Activated CD4-positive, alpha-beta memory T cell treated with anti-CD3 and anti-CD28 coated beads for 36 hours (primary cell): ENCODE data around the gene AIRE. TPM values are rescaled to one million over a fixed set of nuclear protein-coding genes. Genes with fewer than 3 reads are reported as not detected.

ENCODE experiments used
- CTCF ChIA-PET: fragments of 350-600 bp; sonication (Branson Sonifier 250); formaldehyde crosslinking; loops from one replicate; lab custom pipeline; 2021; ENCODE audit warnings: antibody characterized with exemption, inconsistent platforms; lab: Charles Lee
- POLR2A ChIA-PET: fragments of 350-600 bp; sonication (Branson Sonifier 250); formaldehyde crosslinking; loops from one replicate; lab custom pipeline; 2021; ENCODE audit warnings: antibody characterized with exemption; lab: Charles Lee
- DNase-seq: peaks from one replicate; pipeline ENCODE4 v3.0.0-alpha.2; 2020
- H3K27ac Mint-ChIP-seq: one replicate; pipeline ENCODE4 v1.8.0; 2021; ENCODE audit warnings: mixed read lengths
- H3K27me3 Mint-ChIP-seq: one replicate; pipeline ENCODE4 v1.8.0; 2021; ENCODE audit warnings: mixed read lengths
- H3K36me3 Mint-ChIP-seq: one replicate; pipeline ENCODE4 v1.8.0; 2021; ENCODE audit warnings: mixed read lengths
- H3K4me1 Mint-ChIP-seq: one replicate; pipeline ENCODE4 v1.8.0; 2021; ENCODE audit warnings: low read depth, mixed read lengths
- H3K4me3 Mint-ChIP-seq: one replicate; pipeline ENCODE4 v1.8.0; 2021; ENCODE audit warnings: mild to moderate bottlenecking, mixed read lengths
- H3K9me3 Mint-ChIP-seq: one replicate; pipeline ENCODE4 v1.8.0; 2021; ENCODE audit warnings: mixed read lengths
- intact Hi-C: fragments of 100-400 bp; cut with micrococcal nuclease; formaldehyde crosslinking; loops from one replicate; pipeline ENCODE4 v1.15.1; 2023
- total RNA-seq, 2 experiments: library from RNA; stranded (reverse); gene quantifications; one replicate each; pipeline ENCODE4 v1.2.3, GENCODE V29; 2021

Gene AIRE
- total RNA-seq, 2 experiments from 2014 or later = not detected

DNA sequence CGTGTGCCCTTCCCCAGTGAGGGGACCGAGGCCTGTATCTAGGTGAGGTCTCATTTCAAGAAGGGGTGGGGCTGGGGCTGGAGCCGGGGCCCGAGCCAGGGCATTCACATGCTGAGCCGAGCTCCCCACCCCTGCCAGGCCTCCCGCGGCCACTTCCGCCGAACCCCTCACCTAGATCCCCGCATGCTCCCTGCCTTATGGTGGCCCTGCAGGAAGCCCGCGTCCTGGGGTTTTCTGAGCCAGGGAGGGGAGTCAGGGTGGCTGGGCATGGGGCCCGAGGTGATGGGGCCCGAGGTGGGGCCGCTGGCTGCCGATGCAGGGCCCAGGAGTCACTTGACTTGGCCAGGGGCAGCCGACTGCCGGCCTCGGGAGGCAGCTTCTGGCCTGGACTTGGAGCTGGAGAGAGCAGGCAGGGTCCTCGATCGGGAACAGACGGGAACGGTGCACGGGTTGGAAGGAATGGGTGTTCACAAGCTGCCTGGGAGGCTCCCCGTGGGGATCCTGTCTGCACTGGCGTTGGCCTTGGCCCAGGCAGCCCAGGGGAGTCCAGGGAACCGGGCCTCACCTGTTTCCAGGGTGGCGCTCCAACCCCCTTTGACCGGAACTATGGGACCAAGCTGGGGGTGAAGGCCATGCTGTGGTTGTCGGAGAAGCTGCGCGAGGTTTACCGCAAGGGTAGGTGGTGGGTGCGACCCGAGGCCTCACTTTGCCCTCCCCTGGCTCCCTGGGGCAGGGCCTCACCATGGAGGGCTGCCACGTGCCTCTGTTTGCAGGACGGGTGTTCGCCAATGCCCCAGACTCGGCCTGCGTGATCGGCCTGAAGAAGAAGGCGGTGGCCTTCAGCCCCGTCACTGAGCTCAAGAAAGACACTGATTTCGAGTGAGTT, 40.0 kb downstream of the AIRE start:
- ChIA-PET POLR2A (no interaction called here), CTCF (no interaction called here)
- no peaks in the 10 kb centered on the region for H3K4me1 Mint-ChIP-seq
- no peaks in the 10 kb centered on the region for H3K9me3 Mint-ChIP-seq
- H3K27ac Mint-ChIP-seq = no peak overlapping the region
- DNase-seq = no peak
- intact Hi-C loops = loop anchor here (2.0 kb wide), 1 partner anchor 23 kb away; no protein-coding TSS in a partner anchor
- peaks cover 3% of the 10 kb centered on the region for H3K36me3 Mint-ChIP-seq
- no peaks in the 10 kb centered on the region for H3K27me3 Mint-ChIP-seq
- H3K4me3 Mint-ChIP-seq = no peak overlapping the region

DNA sequence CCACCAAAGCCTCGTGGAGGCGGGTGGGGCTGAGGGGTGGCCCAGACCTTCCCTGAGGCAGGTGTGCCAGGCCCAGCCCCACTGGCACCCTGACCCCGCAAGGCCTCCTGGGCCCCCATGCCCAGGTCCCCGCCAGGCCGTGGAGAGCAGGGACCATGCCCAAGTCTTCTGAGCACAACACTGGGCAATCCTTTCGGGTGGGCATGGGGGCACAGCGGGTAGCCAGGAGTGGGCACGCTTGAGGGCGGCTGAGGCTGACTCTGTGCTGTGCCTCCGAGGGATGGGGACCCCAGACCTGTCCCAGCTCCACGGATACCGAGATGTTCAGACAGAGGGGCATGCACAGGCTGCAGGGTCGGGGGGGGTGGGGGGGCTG, 40.6 kb downstream of the AIRE start:
- Mint-ChIP-seq H3K4me3 (no peak overlapping the region), H3K9me3 (no peaks in the 10 kb centered on the region), H3K36me3 (peaks cover 3% of the 10 kb centered on the region), H3K27ac (no peak overlapping the region), H3K27me3 (no peaks in the 10 kb centered on the region), H3K4me1 (no peaks in the 10 kb centered on the region)
- POLR2A ChIA-PET = no interaction called here
- CTCF ChIA-PET = no interaction called here
- no peak for DNase-seq
- intact Hi-C loops = loop anchor here (2.0 kb wide), 1 partner anchor 23 kb away; no protein-coding TSS in a partner anchor

DNA sequence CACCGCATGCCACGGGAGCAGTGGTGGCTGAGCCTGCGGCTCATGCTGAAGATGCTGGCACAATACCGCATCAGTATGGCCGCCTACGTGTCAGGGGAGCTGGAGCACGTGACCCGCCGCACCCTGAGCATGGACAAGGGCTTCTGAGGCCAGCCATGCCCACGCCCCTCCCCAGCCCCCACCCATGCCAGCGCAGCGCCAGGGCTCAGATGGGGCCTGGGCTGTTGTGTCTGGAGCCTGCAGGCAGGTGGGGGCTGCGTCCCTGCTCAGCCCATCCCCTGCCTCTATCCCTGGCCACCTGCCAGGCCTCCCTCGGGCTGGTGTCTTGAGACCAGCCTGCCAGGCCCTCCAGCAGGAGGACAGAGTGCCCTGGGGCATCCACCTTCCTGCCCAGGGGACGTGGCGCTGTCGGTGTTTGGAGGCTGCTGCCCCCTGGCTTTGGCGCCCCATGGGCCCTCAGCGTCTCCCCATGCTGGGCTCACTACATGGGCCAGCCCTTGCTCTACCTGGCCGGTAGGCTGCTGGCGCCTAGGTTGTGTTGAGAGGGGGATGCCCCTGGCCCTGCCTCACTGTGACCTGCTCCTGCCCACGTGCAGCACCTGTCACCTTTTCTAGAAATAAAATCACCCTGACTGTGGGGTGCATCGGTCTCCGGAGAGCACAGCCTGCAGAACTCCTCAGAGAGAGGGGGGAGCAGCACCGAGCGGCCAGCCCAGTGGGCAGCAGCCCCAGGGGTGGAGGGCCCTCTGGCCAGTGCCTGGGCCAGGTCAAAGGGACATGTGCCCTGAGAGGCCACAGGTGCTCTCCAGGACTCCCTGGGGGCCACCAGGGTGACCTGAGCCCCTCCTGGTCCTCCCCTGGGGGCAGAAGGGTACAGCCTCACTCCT, 41.3 kb downstream of the AIRE start:
- Mint-ChIP-seq H3K4me3 (no peak overlapping the region), H3K9me3 (no peaks in the 10 kb centered on the region), H3K36me3 (peaks cover 3% of the 10 kb centered on the region), H3K27ac (no peak overlapping the region), H3K27me3 (no peaks in the 10 kb centered on the region), H3K4me1 (no peaks in the 10 kb centered on the region)
- ChIA-PET CTCF (no interaction called here), POLR2A (no interaction called here)
- no peak for DNase-seq
- intact Hi-C loops = loop anchor here (2.0 kb wide), 1 partner anchor 22 kb away; no protein-coding TSS in a partner anchor

DNA sequence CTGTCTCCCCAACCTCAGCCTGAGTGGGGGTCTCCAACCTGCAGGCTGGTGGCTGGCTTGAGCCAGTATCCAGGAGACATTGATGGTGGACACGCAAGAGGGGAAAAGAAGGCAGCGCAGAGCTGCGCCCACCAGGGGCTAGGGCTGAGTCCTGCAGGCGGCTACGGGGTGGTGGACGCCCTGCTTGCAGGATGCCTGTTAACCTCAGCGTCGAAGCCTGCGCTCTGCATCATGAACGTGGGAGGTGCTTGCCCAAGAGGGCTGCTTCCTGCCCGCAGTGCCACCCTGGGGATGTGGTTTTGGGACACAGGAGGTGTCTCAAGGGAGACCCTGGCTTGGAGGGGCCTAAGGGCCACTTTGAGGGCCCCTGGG, 41.9 kb downstream of the AIRE start:
- Mint-ChIP-seq H3K27me3 (no peaks in the 10 kb centered on the region), H3K9me3 (no peaks in the 10 kb centered on the region), H3K27ac (no peak overlapping the region), H3K36me3 (peaks cover 3% of the 10 kb centered on the region), H3K4me1 (no peaks in the 10 kb centered on the region), H3K4me3 (no peak overlapping the region)
- DNase-seq = no peak
- POLR2A ChIA-PET = no interaction called here
- intact Hi-C loops = loop anchor here (2.0 kb wide), 1 partner anchor 21 kb away; no protein-coding TSS in a partner anchor
- CTCF ChIA-PET = no interaction called here

DNA sequence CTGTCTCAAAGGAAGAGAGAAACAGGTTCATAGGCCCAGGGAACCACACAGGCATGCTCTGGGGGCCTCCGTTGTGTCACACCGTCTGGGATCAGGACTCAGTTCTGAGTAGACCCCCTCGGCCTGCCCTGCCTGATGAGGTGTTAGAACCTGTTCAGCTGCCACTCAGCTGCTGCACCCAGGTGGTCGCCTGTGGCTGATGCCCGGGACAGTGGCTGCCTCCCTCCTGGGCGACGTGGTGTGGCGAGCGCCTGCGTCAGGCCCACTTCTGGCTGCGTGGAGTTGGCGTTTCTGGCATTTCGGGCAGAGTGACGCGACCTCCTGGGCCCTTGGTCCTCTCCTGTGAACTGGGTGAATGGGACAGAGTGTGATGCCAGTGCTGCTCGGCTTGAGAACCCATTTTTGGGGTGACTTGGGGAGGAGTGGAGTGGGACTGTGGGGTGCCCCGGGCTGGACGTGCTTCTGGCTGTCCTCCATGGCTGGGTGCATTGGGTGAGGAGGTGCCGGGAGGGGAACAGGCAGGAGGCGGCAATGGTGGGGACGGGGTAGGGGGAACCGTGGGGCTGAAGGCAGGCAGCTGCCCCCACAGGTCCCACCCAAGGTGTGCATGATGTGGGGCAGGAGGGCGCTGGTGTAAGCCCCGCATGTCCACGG, 42.7 kb downstream of the AIRE start:
- DNase-seq = no peak
- ChIA-PET POLR2A (no interaction called here), CTCF (no interaction called here)
- H3K9me3 Mint-ChIP-seq = no peaks in the 10 kb centered on the region
- no peaks in the 10 kb centered on the region for H3K4me1 Mint-ChIP-seq
- no peak overlapping the region for H3K4me3 Mint-ChIP-seq
- no peak overlapping the region for H3K27ac Mint-ChIP-seq
- no peaks in the 10 kb centered on the region for H3K36me3 Mint-ChIP-seq
- intact Hi-C loops = no loop called here
- H3K27me3 Mint-ChIP-seq = no peaks in the 10 kb centered on the region

DNA sequence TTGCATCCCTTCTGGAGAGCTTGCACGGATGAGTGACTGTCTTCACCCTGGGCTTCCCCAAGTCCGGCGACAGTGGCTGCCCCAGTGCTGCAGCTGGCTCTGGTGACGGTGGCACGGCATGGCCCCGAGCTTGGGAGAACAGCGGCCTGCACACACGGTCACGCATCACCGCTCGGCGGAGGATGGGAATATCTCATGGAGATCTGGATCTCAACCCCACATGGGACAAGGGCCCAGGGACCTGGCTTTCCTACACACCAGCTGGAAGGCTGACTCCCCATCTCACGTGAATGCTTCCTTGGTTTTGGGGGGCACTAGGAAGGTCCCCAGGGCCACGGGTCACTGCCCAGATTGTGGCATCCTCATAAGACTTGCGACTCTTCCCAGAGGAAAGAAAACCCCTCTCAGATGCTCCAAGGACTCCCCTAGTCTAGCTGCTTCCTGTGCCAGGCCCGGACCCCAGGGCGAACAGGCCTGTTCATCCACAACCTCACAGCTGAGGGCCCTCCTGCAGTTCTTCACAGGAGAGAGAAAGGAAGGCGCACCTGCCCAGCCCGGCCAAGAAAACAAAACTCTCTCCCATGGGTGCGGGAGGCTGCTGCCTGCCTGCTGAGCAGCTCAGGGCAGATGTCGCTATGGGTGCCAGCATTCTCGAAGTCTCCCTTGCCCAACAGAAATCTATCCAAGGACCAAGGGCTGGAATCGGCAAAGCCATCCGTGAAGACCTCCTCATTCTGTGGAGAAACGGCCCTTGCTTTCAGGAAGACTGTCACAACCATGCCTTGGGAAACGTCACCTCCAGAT, 43.6 kb downstream of the AIRE start:
- DNase-seq = no peak
- intact Hi-C loops = no loop called here
- Mint-ChIP-seq H3K27me3 (no peaks in the 10 kb centered on the region), H3K4me1 (no peaks in the 10 kb centered on the region), H3K9me3 (no peaks in the 10 kb centered on the region), H3K36me3 (no peaks in the 10 kb centered on the region), H3K27ac (no peak overlapping the region), H3K4me3 (no peak overlapping the region)
- CTCF ChIA-PET = no interaction called here
- POLR2A ChIA-PET = interaction anchor here (1.0 kb wide), 1 partner anchor 26 kb away, joined by 5 read pairs; no protein-coding TSS in a partner anchor

DNA sequence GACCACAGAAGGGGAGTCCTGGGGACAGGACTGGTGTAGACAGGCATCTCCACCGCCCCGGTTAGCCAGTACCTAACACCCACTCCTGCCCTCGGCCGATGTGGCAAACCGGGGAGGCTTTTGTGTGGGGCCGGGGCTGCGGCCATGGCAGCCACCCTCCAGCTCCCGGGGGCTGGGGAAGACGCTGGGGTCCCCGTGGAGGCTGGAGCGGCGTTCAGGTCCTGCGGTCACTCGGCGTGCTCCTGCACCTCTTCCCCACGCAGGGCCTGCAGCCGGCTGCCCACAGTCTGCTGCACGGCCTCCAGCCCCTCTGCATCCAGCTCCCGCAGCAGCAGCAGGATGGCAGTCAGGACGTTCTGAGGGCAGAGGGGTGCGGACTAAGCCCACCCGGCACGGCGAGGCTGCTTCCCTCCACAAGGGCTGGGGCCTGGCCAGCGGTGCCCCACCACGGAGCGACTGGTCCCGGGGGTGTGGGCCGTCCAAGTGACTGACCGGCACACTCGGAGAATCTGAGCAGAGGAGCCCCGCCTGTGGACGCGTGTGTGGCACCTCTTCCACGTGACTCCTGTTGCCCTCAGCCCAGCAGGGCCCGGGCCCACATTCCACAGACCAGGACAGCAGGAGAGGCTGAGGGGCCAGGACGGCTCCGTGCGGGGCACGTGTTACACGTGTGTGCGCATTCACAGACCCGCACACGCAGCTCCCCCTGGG, 44.5 kb downstream of the AIRE start:
- no peaks in the 10 kb centered on the region for H3K9me3 Mint-ChIP-seq
- intact Hi-C loops = loop anchor here (10.0 kb wide), 1 partner anchor 125 kb away; the partner anchor contains the start of gene LRRC3
- no peaks in the 10 kb centered on the region for H3K4me1 Mint-ChIP-seq
- no peaks in the 10 kb centered on the region for H3K36me3 Mint-ChIP-seq
- H3K27me3 Mint-ChIP-seq = no peaks in the 10 kb centered on the region
- no peak for DNase-seq
- H3K27ac Mint-ChIP-seq = no peak overlapping the region
- POLR2A ChIA-PET = interaction anchor here (1.0 kb wide), 1 partner anchor 27 kb away, joined by 5 read pairs; no protein-coding TSS in a partner anchor
- CTCF ChIA-PET = no interaction called here
- no peak overlapping the region for H3K4me3 Mint-ChIP-seq

DNA sequence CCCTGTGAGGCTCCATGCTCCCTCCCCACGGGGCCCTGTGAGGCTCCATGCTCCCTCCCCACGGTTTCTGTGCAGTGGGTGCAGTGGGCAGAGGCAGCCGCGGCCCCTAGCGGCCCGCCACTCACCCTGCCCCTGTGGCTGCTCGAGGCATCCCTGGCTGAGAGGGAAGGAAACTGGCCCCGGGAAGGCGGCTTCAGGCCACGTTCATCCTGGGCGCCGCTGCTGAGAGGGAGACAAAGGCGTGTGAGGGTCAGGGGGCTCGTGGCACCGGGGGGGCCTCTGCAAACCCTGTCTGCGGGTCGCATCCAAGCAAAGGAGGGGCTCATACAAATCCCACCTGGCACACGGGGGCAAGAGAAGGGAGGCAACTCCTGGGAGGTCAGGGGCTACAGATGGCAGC, 45.0 kb downstream of the AIRE start:
- intact Hi-C loops = loop anchor here (10.0 kb wide), 1 partner anchor 124 kb away; the partner anchor contains the start of gene LRRC3
- POLR2A ChIA-PET = no interaction called here

DNA sequence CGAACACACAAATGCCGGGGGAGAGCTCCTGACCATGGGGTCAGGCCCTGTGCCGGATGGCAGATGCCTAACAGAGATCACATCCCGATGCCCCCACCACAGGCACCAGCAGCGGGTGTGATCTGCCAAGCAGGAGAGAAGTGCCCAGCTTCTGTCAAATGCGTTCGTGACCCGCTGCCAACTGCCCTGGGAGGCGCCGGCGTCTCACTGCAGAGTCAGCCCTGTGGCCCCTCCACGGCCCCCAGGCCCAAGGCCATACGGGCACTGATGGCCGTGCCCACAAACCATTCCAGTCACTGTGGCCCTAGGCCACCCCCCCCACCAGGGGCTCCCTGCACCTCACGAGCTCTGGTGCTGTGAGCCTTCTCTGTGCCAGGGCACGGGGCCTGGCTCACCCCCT, 45.5 kb downstream of the AIRE start:
- intact Hi-C loops = loop anchor here (10.0 kb wide), 1 partner anchor 124 kb away; the partner anchor contains the start of gene LRRC3
- no peaks in the 10 kb centered on the region for H3K27me3 Mint-ChIP-seq
- H3K36me3 Mint-ChIP-seq = no peaks in the 10 kb centered on the region
- no peaks in the 10 kb centered on the region for H3K9me3 Mint-ChIP-seq
- no peak overlapping the region for H3K4me3 Mint-ChIP-seq
- POLR2A ChIA-PET = no interaction called here
- no peaks in the 10 kb centered on the region for H3K4me1 Mint-ChIP-seq
- no peak overlapping the region for H3K27ac Mint-ChIP-seq
- DNase-seq = no peak
- CTCF ChIA-PET = interaction anchor here (0.9 kb wide), 1 partner anchor 470 kb away, joined by 3 read pairs; no protein-coding TSS in a partner anchor

More for the DNA sequence above, 45.0 kb downstream of the AIRE start:
- CTCF ChIA-PET = interaction anchor here (0.9 kb wide), 1 partner anchor 470 kb away, joined by 3 read pairs; no protein-coding TSS in a partner anchor
- DNase-seq = no peak
- Mint-ChIP-seq H3K27me3 (no peaks in the 10 kb centered on the region), H3K4me3 (no peak overlapping the region), H3K4me1 (no peaks in the 10 kb centered on the region), H3K36me3 (no peaks in the 10 kb centered on the region), H3K27ac (no peak overlapping the region), H3K9me3 (no peaks in the 10 kb centered on the region)

DNA sequence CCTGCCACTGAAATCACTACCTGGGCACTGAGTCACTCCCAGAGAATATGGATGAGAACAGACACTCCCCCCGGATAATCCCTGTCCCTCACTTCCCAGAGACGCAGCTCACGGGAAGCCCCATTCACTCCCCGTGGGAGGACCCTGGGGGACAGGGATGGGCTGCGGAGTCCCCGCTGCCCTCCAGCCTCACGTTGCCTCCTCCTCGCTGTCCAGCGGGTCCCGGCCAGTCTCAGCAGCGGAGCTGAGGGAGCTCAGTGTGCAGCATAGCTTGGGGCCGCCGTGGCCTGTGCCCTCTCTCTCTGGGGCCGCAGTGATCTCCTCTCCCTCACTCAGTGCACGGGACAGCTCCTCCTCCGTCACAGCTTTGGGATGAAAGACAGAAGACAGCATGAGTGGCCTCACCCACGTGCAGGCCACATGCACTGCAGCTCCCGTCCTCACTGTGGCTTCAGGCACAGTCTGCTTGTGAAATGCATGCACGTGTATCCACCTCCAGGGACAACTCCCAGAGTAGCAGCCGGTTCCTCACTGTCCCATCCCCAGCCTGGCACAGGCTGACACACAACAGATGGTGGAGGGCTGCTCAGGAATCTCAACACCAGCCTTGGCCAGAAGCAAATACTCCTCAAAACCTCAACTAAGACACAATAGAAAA, 46.1 kb downstream of the AIRE start:
- CTCF ChIA-PET = interaction anchor here (0.7 to 0.9 kb wide), 2 partner anchors 30 to 469 kb away, joined by 3 read pairs; no protein-coding TSS in a partner anchor
- H3K36me3 Mint-ChIP-seq = no peaks in the 10 kb centered on the region
- POLR2A ChIA-PET = no interaction called here
- DNase-seq = no peak
- H3K27me3 Mint-ChIP-seq = no peaks in the 10 kb centered on the region
- intact Hi-C loops = loop anchor here (10.0 kb wide), 1 partner anchor 123 kb away; the partner anchor contains the start of gene LRRC3
- no peaks in the 10 kb centered on the region for H3K9me3 Mint-ChIP-seq
- H3K27ac Mint-ChIP-seq = no peak overlapping the region
- no peaks in the 10 kb centered on the region for H3K4me1 Mint-ChIP-seq
- H3K4me3 Mint-ChIP-seq = no peak overlapping the region
